ENCODE measurements around the gene PRAMEF12. TPM values are rescaled to one million over a fixed set of nuclear protein-coding genes. Genes with fewer than 3 reads are reported as not detected.

The PRAMEF12 gene
- polyA plus RNA-seq, 1 donor from 2014 or later, result not detected

DNA sequence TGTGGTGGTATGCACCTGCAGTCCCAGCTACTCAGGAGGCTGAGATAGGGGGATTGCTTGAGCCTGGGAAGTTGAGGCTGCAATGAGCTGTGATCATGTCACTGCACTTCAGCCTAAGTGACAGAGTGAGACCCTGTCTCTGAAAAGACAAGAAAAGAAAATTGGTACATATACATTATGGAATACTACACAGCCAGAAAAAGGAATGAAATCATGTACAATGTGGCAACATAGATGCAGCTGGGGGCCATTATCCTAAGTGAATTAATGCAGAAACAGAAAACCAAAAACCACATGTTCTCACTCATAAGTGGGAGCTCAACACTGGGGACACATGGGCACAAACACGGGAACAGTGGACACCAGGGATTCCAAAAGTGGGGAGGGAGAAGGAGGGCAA, 34.6 kb upstream of the PRAMEF12 start:
- H3K27ac ChIP-seq (ENCODE audit: low read length), result no peak overlapping the region
- H3K4me2 ChIP-seq (ENCODE audit: low read length), result no peak overlapping the region
- H3K4me3 ChIP-seq (ENCODE audit: low read length), result no peak overlapping the region
- H3K9me3 ChIP-seq (ENCODE audit: low read length), result no peaks in the 10 kb centered on the region
- H3K27me3 ChIP-seq (ENCODE audit: insufficient read depth, low read depth, low read length), result no peaks in the 10 kb centered on the region
- no peaks in the 10 kb centered on the region for H3F3A ChIP-seq (ENCODE audit: insufficient read depth, low read length, poor library complexity, severe bottlenecking)
- H3K36me3 ChIP-seq (ENCODE audit: insufficient read depth, low read length), result no peaks in the 10 kb centered on the region
- H3K79me2 ChIP-seq (replicated peaks; ENCODE audit: insufficient read depth, low read length), result no peaks in the 10 kb centered on the region
- H3K9me2 ChIP-seq (ENCODE audit: insufficient read depth, low read length), result no peaks in the 10 kb centered on the region
- TF ChIP-seq EZH2 (IDR thresholded peaks at IDR 0.05; ENCODE audit: borderline replicate concordance, insufficient read depth, low read length, poor library complexity, severe bottlenecking) (no peak), RAD21 (conservative IDR thresholded peaks at IDR 0.05) (no peak), MXI1 (conservative IDR thresholded peaks at IDR 0.05; ENCODE audit: poor library complexity, severe bottlenecking) (no peak)
- TF ChIP-seq, protein P1, sequence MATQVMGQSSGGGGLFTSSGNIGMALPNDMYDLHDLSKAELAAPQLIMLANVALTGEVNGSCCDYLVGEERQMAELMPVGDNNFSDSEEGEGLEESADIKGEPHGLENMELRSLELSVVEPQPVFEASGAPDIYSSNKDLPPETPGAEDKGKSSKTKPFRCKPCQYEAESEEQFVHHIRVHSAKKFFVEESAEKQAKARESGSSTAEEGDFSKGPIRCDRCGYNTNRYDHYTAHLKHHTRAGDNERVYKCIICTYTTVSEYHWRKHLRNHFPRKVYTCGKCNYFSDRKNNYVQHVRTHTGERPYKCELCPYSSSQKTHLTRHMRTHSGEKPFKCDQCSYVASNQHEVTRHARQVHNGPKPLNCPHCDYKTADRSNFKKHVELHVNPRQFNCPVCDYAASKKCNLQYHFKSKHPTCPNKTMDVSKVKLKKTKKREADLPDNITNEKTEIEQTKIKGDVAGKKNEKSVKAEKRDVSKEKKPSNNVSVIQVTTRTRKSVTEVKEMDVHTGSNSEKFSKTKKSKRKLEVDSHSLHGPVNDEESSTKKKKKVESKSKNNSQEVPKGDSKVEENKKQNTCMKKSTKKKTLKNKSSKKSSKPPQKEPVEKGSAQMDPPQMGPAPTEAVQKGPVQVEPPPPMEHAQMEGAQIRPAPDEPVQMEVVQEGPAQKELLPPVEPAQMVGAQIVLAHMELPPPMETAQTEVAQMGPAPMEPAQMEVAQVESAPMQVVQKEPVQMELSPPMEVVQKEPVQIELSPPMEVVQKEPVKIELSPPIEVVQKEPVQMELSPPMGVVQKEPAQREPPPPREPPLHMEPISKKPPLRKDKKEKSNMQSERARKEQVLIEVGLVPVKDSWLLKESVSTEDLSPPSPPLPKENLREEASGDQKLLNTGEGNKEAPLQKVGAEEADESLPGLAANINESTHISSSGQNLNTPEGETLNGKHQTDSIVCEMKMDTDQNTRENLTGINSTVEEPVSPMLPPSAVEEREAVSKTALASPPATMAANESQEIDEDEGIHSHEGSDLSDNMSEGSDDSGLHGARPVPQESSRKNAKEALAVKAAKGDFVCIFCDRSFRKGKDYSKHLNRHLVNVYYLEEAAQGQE (IDR thresholded peaks at IDR 0.05; ENCODE audit: borderline replicate concordance), result no peak
- H2AFZ ChIP-seq (ENCODE audit: low read depth, low read length), result no peak overlapping the region
- H3K9ac ChIP-seq (ENCODE audit: low read length), result no peak overlapping the region
- H4K20me1 ChIP-seq (ENCODE audit: insufficient read depth), result no peaks in the 10 kb centered on the region

DNA sequence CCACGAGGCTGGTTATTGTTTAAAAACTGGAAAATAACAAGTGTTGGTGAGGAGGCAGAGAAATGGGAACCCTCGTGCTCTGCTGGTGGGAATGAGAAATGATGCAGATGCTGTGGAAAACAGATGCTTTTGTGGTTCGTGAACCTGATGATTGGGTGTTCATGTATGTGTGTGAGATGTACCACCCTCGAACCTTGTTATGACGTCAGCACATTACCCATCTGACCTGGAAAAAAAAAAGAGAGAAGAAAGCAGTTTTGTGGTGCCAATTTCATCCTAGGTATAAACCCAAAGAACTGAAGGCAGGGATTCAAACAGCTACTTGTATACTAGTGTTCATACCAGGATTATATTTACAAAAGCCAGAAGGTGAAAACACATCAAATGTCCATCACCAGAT, 33.9 kb upstream of the PRAMEF12 start:
- H3K79me2 ChIP-seq (replicated peaks; ENCODE audit: insufficient read depth, low read length), result no peaks in the 10 kb centered on the region
- no peak for TF ChIP-seq RAD21 (conservative IDR thresholded peaks at IDR 0.05)
- no peak for TF ChIP-seq EZH2 (IDR thresholded peaks at IDR 0.05; ENCODE audit: borderline replicate concordance, insufficient read depth, low read length, poor library complexity, severe bottlenecking)
- TF ChIP-seq EP300 (conservative IDR thresholded peaks at IDR 0.05; ENCODE audit: poor library complexity, severe bottlenecking), result no peak
- TF ChIP-seq SMC3 (conservative IDR thresholded peaks at IDR 0.05; ENCODE audit: poor library complexity), result no peak
- no peak for TF ChIP-seq MXI1 (conservative IDR thresholded peaks at IDR 0.05; ENCODE audit: poor library complexity, severe bottlenecking)
- no peak for TF ChIP-seq TAF1 (IDR thresholded peaks at IDR 0.05; ENCODE audit: low read depth)
- H2AFZ ChIP-seq (ENCODE audit: low read depth, low read length), result no peak overlapping the region

DNA sequence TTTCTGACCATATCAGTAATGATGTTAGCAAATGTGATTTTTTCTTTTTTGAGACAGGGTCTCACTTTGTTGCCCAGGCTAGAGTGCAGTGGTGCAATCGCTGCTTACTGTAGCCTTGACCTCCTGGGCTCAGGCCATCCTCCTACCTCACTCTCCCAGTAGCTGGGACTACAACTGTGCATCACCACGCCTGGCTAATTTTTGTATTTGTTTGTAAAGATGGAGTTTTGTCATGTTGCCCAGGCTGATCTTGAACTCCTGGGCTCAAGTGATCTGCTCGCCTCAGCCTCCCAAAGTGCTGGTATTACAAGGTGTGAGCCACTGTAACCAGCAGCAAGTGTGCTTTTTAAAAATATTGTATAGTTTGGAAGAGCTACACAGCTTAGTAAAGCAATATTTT, 31.6 kb upstream of the PRAMEF12 start:
- no peak overlapping the region for H3K4me2 ChIP-seq (ENCODE audit: low read length)
- H3K36me3 ChIP-seq (ENCODE audit: insufficient read depth, low read length), result no peaks in the 10 kb centered on the region
- no peak overlapping the region for H3K9ac ChIP-seq (ENCODE audit: low read length)
- H3K27me3 ChIP-seq (ENCODE audit: insufficient read depth, low read depth, low read length), result no peaks in the 10 kb centered on the region
- H3K27ac ChIP-seq (ENCODE audit: low read length), result no peak overlapping the region
- no peaks in the 10 kb centered on the region for H3F3A ChIP-seq (ENCODE audit: insufficient read depth, low read length, poor library complexity, severe bottlenecking)
- no peaks in the 10 kb centered on the region for H3K79me2 ChIP-seq (replicated peaks; ENCODE audit: insufficient read depth, low read length)
- no peak overlapping the region for H3K4me3 ChIP-seq (ENCODE audit: low read length)
- H3K9me3 ChIP-seq (ENCODE audit: low read length), result no peaks in the 10 kb centered on the region
- H2AFZ ChIP-seq (ENCODE audit: low read depth, low read length), result no peak overlapping the region
- no peak for TF ChIP-seq POLR2AphosphoS5 (IDR thresholded peaks at IDR 0.05)
- TF ChIP-seq RAD21 (conservative IDR thresholded peaks at IDR 0.05), result no peak
- no peak for TF ChIP-seq MXI1 (conservative IDR thresholded peaks at IDR 0.05; ENCODE audit: poor library complexity, severe bottlenecking)
- TF ChIP-seq, protein P2, sequence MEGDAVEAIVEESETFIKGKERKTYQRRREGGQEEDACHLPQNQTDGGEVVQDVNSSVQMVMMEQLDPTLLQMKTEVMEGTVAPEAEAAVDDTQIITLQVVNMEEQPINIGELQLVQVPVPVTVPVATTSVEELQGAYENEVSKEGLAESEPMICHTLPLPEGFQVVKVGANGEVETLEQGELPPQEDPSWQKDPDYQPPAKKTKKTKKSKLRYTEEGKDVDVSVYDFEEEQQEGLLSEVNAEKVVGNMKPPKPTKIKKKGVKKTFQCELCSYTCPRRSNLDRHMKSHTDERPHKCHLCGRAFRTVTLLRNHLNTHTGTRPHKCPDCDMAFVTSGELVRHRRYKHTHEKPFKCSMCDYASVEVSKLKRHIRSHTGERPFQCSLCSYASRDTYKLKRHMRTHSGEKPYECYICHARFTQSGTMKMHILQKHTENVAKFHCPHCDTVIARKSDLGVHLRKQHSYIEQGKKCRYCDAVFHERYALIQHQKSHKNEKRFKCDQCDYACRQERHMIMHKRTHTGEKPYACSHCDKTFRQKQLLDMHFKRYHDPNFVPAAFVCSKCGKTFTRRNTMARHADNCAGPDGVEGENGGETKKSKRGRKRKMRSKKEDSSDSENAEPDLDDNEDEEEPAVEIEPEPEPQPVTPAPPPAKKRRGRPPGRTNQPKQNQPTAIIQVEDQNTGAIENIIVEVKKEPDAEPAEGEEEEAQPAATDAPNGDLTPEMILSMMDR (IDR thresholded peaks at IDR 0.05; ENCODE audit: poor library complexity, severe bottlenecking), result no peak
- TF ChIP-seq EZH2 (IDR thresholded peaks at IDR 0.05; ENCODE audit: borderline replicate concordance, insufficient read depth, low read length, poor library complexity, severe bottlenecking), result no peak
- TF ChIP-seq TAF1 (IDR thresholded peaks at IDR 0.05; ENCODE audit: low read depth), result no peak
- TF ChIP-seq EP300 (conservative IDR thresholded peaks at IDR 0.05; ENCODE audit: poor library complexity, severe bottlenecking), result no peak
- TF ChIP-seq, protein P1 (IDR thresholded peaks at IDR 0.05; ENCODE audit: borderline replicate concordance), result no peak
- TF ChIP-seq SMC3 (conservative IDR thresholded peaks at IDR 0.05; ENCODE audit: poor library complexity), result no peak
- no peaks in the 10 kb centered on the region for H4K20me1 ChIP-seq (ENCODE audit: insufficient read depth)
- no peaks in the 10 kb centered on the region for H3K9me2 ChIP-seq (ENCODE audit: insufficient read depth, low read length)

More for the DNA sequence above, 33.9 kb upstream of the PRAMEF12 start:
- Histone ChIP-seq H3K4me3 (ENCODE audit: low read length) (no peak overlapping the region), H3F3A (ENCODE audit: insufficient read depth, low read length, poor library complexity, severe bottlenecking) (no peaks in the 10 kb centered on the region), H3K9me3 (ENCODE audit: low read length) (no peaks in the 10 kb centered on the region), H3K4me2 (ENCODE audit: low read length) (no peak overlapping the region), H3K27me3 (ENCODE audit: insufficient read depth, low read depth, low read length) (no peaks in the 10 kb centered on the region), H3K9ac (ENCODE audit: low read length) (no peak overlapping the region), H3K36me3 (ENCODE audit: insufficient read depth, low read length) (no peaks in the 10 kb centered on the region), H4K20me1 (ENCODE audit: insufficient read depth) (no peaks in the 10 kb centered on the region), H3K9me2 (ENCODE audit: insufficient read depth, low read length) (no peaks in the 10 kb centered on the region), H3K27ac (ENCODE audit: low read length) (no peak overlapping the region)

All from neural cell (in vitro differentiated cells).